Liver (tissue), 9 donors: Measurements from ENCODE around the gene C5orf58. TPM values are rescaled to one million over a fixed set of nuclear protein-coding genes. Genes with fewer than 3 reads are reported as not detected.

Source experiments
- DNase-seq: peaks from one replicate; pipeline ENCODE4 v3.0.0-alpha.2; 2017; ENCODE audit warnings: low spot score
- H3K27ac ChIP-seq, 2 donors: one replicate each; pipeline ENCODE4 v1.7.0; 2013; ENCODE audit warnings: inconsistent platforms in 2 of 2, low read length in 2 of 2, control low read depth in 1 of 2, low read depth in 1 of 2, mild to moderate bottlenecking in 1 of 2
- H3K27me3 ChIP-seq, 4 donors: one replicate each; pipeline versions ENCODE4 v1.6.1 to v1.7.0; 2013; ENCODE audit warnings: low read length in 3 of 4, inconsistent platforms in 1 of 4, mild to moderate bottlenecking in 1 of 4, moderate library complexity in 1 of 4; ENCODE audit not compliant: control insufficient read depth in 4 of 4, insufficient read depth in 4 of 4
- H3K36me3 ChIP-seq, 4 donors: one replicate each; pipeline versions ENCODE4 v1.6.1 to v1.7.0; 2013; ENCODE audit warnings: low read length in 3 of 4, mild to moderate bottlenecking in 3 of 4, low read depth in 1 of 4, moderate library complexity in 1 of 4; ENCODE audit not compliant: control insufficient read depth in 4 of 4, insufficient read depth in 3 of 4
- H3K4me1 ChIP-seq, 4 donors: one replicate each; pipeline versions ENCODE4 v1.6.1 to v1.7.0; 2013; ENCODE audit warnings: low read length in 3 of 4, mild to moderate bottlenecking in 3 of 4, moderate library complexity in 1 of 4; ENCODE audit not compliant: control insufficient read depth in 4 of 4, insufficient read depth in 4 of 4
- H3K4me3 ChIP-seq, 3 donors: one replicate each; pipeline versions ENCODE4 v1.6.1 to v1.7.0; 2013; ENCODE audit warnings: low read length in 3 of 3, control low read depth in 1 of 3, low read depth in 1 of 3, mild to moderate bottlenecking in 1 of 3
- H3K9ac ChIP-seq, 2 donors: one replicate each; pipeline ENCODE4 v1.7.0; 2013; ENCODE audit warnings: low read length in 2 of 2, mild to moderate bottlenecking in 2 of 2, moderate library complexity in 2 of 2, control low read depth in 1 of 2, low read depth in 1 of 2
- H3K9me3 ChIP-seq, 4 donors: one replicate each; pipeline versions ENCODE4 v1.6.1 to v1.7.0; 2013; ENCODE audit warnings: low read length in 3 of 4; ENCODE audit not compliant: control insufficient read depth in 4 of 4
- ATF3 ChIP-seq: IDR thresholded peaks from 2 replicates; pipeline ENCODE4 v1.6.1; 2016; ENCODE audit warnings: antibody characterized with exemption
- CTCF ChIP-seq: fragments of 150-350 bp; IDR thresholded peaks from 2 replicates; pipeline ENCODE4 v1.5.1; 2017; ENCODE audit warnings: improper control_type of control experiment, low read depth, low read length; ENCODE audit not compliant: missing input control
- EGR1 ChIP-seq, 2 donors: IDR thresholded peaks; 2 replicates each; pipeline ENCODE4 v1.6.1; 2016 to 2018; ENCODE audit warnings: antibody characterized with exemption in 2 of 2, low read depth in 2 of 2
- FOXA1 ChIP-seq: IDR thresholded peaks from 2 replicates; pipeline ENCODE4 v1.6.1; 2016; ENCODE audit warnings: antibody characterized with exemption
- GABPA ChIP-seq, 2 donors: IDR thresholded peaks in 1 of 2; conservative IDR thresholded peaks in 1 of 2; 2 replicates each; pipeline ENCODE4 v1.6.1; 2016; ENCODE audit warnings: antibody characterized with exemption in 2 of 2, mild to moderate bottlenecking in 1 of 2, moderate library complexity in 1 of 2
- HNF4A ChIP-seq, 2 donors: conservative IDR thresholded peaks; 2 replicates each; pipeline ENCODE4 v1.6.1; 2016; ENCODE audit warnings: antibody characterized with exemption in 2 of 2, mild to moderate bottlenecking in 2 of 2
- HNF4G ChIP-seq: IDR thresholded peaks from 2 replicates; pipeline ENCODE4 v1.6.1; 2016; ENCODE audit warnings: antibody characterized with exemption
- JUND ChIP-seq, 2 donors: IDR thresholded peaks; 2 replicates each; pipeline ENCODE4 v1.6.1; 2016; ENCODE audit warnings: antibody characterized with exemption in 2 of 2
- MAX ChIP-seq: IDR thresholded peaks from 2 replicates; pipeline ENCODE4 v1.6.1; 2016; ENCODE audit warnings: antibody characterized with exemption
- NR2F2 ChIP-seq: IDR thresholded peaks from 2 replicates; pipeline ENCODE4 v1.6.1; 2016; ENCODE audit warnings: antibody characterized with exemption
- RAD21 ChIP-seq, 2 donors: IDR thresholded peaks; 2 replicates each; pipeline ENCODE4 v1.6.1; 2016; ENCODE audit warnings: antibody characterized with exemption in 2 of 2, mild to moderate bottlenecking in 2 of 2
- REST ChIP-seq: IDR thresholded peaks from 2 replicates; pipeline ENCODE4 v1.6.1; 2016; ENCODE audit warnings: antibody characterized with exemption, mild to moderate bottlenecking
- RXRA ChIP-seq, 2 donors: IDR thresholded peaks; 2 replicates each; pipeline ENCODE4 v1.6.1; 2017 to 2018; ENCODE audit warnings: antibody characterized with exemption in 2 of 2, mild to moderate bottlenecking in 1 of 2
- SP1 ChIP-seq: IDR thresholded peaks from 2 replicates; pipeline ENCODE4 v1.6.1; 2018; ENCODE audit warnings: antibody characterized with exemption, mild to moderate bottlenecking
- TAF1 ChIP-seq: conservative IDR thresholded peaks from 2 replicates; pipeline ENCODE4 v1.6.1; 2016; ENCODE audit warnings: antibody characterized with exemption, mild to moderate bottlenecking
- WGBS: extraction: QIAGEN DNeasy Blood & Tissue Kit; methylation state at CpG from one replicate; pipeline ENCODE4 v1.1.7; 2013; 5-methylcytosine and 5-hydroxymethylcytosine counted together
- polyA plus RNA-seq, 2 donors: library from polyadenylated mRNA; stranded (reverse) in 1 of 2; unstranded in 1 of 2; fragments of 200-250 nt in 1 of 2; fragments of >200 nt in 1 of 2; fragmentation: Nextera tagmentation in 1 of 2; extraction: Ambion mirVana in 1 of 2; gene quantifications; one replicate each; pipeline versions ENCODE4 v1.2.1 to v1.2.3, GENCODE V29; 2013 to 2015
- total RNA-seq, 2 donors: library from RNA; depleted of rRNA; stranded (reverse); fragments of >200 nt; gene quantifications; one replicate each; pipeline ENCODE4 v1.2.3, GENCODE V29; 2014
- donor health status: healthy.
- donor health status: healthy.
- donor health status: healthy.
- donor health status: healthy.
- donor health status: healthy.

Gene C5orf58
- total and polyA plus RNA-seq, 4 donors, result 0.64 TPM; not detected in 3

GRCh38 chr5:170233358-170233892 is 640 bp downstream of the C5orf58 start:
- no peaks in the 10 kb centered on the region for H3K27me3 ChIP-seq
- no peak for DNase-seq
- H3K9ac ChIP-seq, result no peak overlapping the region
- no peak overlapping the region for H3K4me3 ChIP-seq
- H3K36me3 ChIP-seq, result no peaks in the 10 kb centered on the region
- 94% methylated on average over 18 of the region's 18 CpGs for WGBS
- H3K4me1 ChIP-seq, result peaks cover 0 to 3% (median 0%) of the 10 kb centered on the region in 4 donors
- TF ChIP-seq RXRA (IDR thresholded peaks at IDR 0.05) (no peak), EGR1 (IDR thresholded peaks at IDR 0.05; ENCODE audit: low read depth in 2 of 2) (no peak), TAF1 (no peak), MAX (no peak), CTCF (no peak), FOXA1 (no peak), HNF4G (no peak), RAD21 (IDR thresholded peaks at IDR 0.05) (no peak), SP1 (no peak)
- no peaks in the 10 kb centered on the region for H3K9me3 ChIP-seq
- H3K27ac ChIP-seq, result no peak overlapping the region

- DNase-seq, result no peak
- no peak overlapping the region for H3K27ac ChIP-seq
- no peaks in the 10 kb centered on the region for H3K9me3 ChIP-seq
- whole genome bisulfite sequencing, result 46% methylated on average over 3 of the region's 3 CpGs
- H3K27me3 ChIP-seq, result no peaks in the 10 kb centered on the region
- H3K9ac ChIP-seq, result no peak overlapping the region
- TF ChIP-seq HNF4A (conservative IDR thresholded peaks at IDR 0.05) (peak; percentile 71 to 86), RXRA (IDR thresholded peaks at IDR 0.05) (peak; percentile 18 to 22), HNF4G (no peak), SP1 (peak; percentile 27)
- no peak overlapping the region for H3K4me3 ChIP-seq
- H3K4me1 ChIP-seq, result peaks cover 0 to 3% (median 0%) of the 10 kb centered on the region in 4 donors
- H3K36me3 ChIP-seq, result no peaks in the 10 kb centered on the region
These were observed 3.4 kb downstream of the C5orf58 start for GRCh38 chr5:170235876-170236864.

- WGBS, result 18% methylated on average over 1 of the region's 1 CpG
- Histone ChIP-seq H3K36me3 (no peaks in the 10 kb centered on the region), H3K27me3 (no peaks in the 10 kb centered on the region), H3K27ac (no peak overlapping the region), H3K9me3 (no peaks in the 10 kb centered on the region), H3K4me1 (peaks cover 0 to 3% (median 0%) of the 10 kb centered on the region in 4 donors), H3K4me3 (no peak overlapping the region), H3K9ac (no peak overlapping the region)
- DNase-seq, result no peak
- TF ChIP-seq JUND (IDR thresholded peaks at IDR 0.05), result no peak
- no peak for TF ChIP-seq CTCF
- TF ChIP-seq SP1, result no peak
- no peak for TF ChIP-seq RAD21 (IDR thresholded peaks at IDR 0.05)
- TF ChIP-seq ATF3, result no peak
- no peak for TF ChIP-seq HNF4A (conservative IDR thresholded peaks at IDR 0.05)
- no peak for TF ChIP-seq EGR1 (IDR thresholded peaks at IDR 0.05; ENCODE audit: low read depth in 2 of 2)
- no peak for TF ChIP-seq GABPA (IDR thresholded peaks at IDR 0.05 in 1 of 2, conservative IDR thresholded peaks at IDR 0.05 in 1 of 2)
- TF ChIP-seq TAF1, result no peak
- no peak for TF ChIP-seq MAX
- no peak for TF ChIP-seq HNF4G
- no peak for TF ChIP-seq NR2F2
- no peak for TF ChIP-seq REST
These were observed 5.8 kb downstream of the C5orf58 start for GRCh38 chr5:170238456-170239196.
